Vagina (tissue), 2 donors: ENCODE data around the gene FNDC4.

Experiments
- CTCF ChIP-seq, 3 experiments: fragments of 450-650 bp in 2 of 3; fragments of 200-600 bp in 1 of 3; sonication (generic) in 1 of 3; IDR thresholded peaks; one replicate each; pipeline ENCODE4 v1.5.1; 2017 to 2019; ENCODE audit warnings: antibody characterized with exemption in 3 of 3, mild to moderate bottlenecking in 2 of 3, moderate library complexity in 2 of 3
- POLR2A ChIP-seq, 2 donors: fragments of 450-650 bp; IDR thresholded peaks; one replicate each; pipeline ENCODE4 v1.6.1; 2017; ENCODE audit warnings: antibody characterized with exemption in 2 of 2, mild to moderate bottlenecking in 2 of 2, moderate library complexity in 2 of 2

GRCh38 chr2:27522400-27522945 is 27.5 kb upstream of the FNDC4 start:
- TF ChIP-seq CTCF (IDR thresholded peaks at IDR 0.05) (no peak), POLR2A (IDR thresholded peaks at IDR 0.05) (no peak)
